ENCODE measurements around the gene PDZRN3.
"Not testable (repeated sequence)": the region's sequence is repeated elsewhere in the genome, so short reads cannot be mapped to it uniquely, and the experiment has no call there.

The PDZRN3 gene

DNA sequence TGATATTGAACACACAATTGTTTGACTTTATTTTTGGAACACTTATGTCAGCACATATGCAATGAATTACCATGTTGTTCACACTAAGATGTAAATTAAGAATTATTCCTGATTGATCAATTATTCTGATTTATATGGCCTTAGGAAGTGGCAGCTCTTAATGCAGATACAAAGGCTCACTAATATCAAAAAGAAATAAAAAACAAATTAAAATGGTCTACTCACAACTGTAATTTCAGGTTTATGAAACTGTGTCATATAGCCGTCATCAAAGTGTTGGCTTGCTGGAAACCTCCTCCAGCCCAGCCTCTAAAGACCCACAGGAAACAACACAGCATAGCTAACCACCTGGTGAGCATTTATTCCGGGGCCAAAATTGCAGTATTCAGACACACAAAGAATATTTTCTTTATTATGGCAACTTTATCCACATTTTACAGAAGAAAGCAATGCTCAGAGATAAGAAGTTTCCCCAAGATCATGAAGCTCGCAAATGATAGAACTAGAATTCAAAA, 33.4 kb downstream of the PDZRN3 start:
- no peak for DNase-seq (ENCODE audit: low read depth)

DNA sequence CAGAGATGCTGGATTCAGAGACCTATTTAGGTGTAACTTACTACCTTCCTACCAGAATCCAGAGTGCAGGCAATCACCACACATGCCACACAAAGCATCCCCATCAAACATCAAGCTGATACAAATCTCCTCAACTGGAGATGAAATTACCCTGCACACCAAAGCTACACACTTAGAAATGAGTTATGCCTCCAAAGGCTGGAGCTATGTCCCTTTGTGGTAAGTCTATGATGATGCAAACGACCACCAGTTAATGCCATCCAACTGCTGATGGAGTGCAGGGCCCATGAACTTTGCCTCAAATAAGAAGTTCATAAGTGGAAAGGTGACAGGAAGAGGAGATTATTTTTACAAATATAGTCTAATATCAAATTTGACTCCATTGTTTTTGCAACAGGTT, 38.1 kb downstream of the PDZRN3 start:
- DNase-seq (ENCODE audit: low read depth), result no peak

DNA sequence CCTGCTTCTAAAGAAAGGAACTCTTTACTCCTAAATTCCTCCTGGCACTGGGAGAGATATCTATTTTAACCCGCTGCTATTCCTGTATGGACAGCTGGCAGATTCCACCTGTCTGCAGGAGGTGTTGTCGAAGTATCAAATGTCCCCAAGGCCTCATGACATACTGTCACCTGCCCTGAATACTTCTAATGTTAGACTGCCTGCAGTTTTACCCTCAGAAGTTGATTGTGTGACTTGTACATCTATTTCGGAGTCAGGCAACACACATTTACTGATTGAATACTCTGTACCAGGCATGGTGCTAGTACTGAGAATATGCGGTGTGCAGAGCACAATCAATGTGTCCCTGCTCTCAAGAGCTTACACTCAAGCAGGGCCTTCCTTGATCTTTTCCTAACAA, 38.6 kb downstream of the PDZRN3 start:
- no peak for DNase-seq (ENCODE audit: low read depth)

DNA sequence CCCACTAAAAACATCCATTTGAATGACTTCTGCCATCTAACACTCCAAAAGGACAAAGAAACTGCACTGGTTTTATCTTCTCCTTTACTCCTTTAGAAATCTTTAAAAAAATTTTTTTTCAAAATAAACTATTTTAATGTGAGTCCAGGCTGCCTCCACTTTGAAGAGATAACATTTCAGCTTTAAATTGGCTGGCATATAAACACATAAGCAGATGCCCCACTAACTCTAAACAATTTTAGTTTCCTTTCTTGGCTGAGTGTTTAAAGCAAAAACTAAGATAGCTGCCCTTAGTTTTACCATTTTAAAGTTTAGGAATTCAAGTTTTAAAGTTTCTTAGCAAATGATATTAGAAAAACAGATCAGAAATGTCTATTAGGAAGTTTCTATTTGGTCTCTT, 39.9 kb downstream of the PDZRN3 start:
- no peak for DNase-seq (ENCODE audit: low read depth)

DNA sequence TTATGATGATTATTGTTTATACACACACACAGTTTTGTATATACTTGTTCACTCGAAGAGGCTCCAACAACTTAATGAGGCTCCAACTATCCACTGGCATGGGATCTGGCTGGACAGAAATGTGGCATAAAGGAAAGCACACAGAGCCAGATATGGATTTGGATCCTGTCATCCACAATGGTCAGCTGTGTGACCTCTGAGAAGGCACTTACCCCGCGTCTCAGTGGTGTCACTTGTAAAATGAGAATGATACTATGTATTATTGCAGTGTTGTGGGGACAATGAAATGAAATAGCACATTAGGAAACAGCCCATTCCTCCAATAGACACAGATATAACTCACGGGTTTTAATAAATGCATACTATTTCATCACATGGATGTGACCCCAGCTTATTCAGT, 42.2 kb downstream of the PDZRN3 start:
- DNase-seq (ENCODE audit: low read depth), result no peak

DNA sequence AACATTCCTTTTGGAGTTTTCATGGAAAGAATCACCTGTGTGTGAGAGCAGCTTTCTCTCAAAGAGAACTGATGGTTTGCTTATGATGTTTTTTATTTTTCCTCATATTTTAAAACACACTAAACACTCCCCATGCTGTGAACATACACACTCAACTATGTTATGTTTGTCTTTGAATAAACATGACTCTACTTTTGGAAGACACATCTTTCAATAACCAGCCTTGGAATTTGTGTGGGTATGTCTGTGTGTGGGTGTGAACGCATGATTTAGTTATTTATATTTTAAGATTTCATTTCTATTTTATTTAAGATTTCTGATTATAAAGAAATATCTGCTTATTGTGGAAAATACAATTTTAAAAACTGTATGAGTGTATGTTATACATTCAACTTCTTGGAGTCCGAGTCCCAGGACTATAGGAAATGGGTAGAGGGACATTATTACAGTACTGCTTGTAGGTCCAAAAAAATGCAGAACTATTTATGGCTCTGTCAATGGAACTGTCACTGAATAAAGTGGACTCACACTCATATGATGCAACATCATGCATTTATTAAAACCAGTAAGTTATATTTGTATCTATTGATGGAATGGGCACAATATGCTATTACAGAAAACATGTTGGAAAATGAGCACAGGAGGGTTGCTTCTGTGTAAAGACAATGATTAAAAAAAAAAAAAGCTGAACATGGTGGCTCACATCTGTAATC, 43.5 kb downstream of the PDZRN3 start:
- no peak for DNase-seq (ENCODE audit: low read depth)

DNA sequence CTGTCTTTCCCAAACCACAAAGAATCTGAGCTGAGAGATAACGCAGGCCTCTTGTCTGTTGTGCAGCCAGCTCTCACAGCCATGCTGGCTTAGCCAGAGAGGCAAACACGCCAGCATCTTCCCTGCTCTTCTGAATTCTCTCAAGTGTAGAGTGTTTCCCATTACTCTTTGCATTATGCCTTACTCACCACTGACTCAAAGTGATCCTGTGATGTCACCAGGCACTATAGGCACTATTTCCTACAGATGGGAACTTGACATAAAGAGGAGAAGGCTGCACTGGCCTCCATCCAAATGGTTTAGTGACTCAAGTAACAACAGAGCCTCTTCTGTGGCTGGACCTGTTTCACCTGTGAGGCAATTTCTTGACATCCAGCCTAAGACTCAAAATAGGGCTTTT, 44.4 kb downstream of the PDZRN3 start:
- no peak for DNase-seq (ENCODE audit: low read depth)

DNA sequence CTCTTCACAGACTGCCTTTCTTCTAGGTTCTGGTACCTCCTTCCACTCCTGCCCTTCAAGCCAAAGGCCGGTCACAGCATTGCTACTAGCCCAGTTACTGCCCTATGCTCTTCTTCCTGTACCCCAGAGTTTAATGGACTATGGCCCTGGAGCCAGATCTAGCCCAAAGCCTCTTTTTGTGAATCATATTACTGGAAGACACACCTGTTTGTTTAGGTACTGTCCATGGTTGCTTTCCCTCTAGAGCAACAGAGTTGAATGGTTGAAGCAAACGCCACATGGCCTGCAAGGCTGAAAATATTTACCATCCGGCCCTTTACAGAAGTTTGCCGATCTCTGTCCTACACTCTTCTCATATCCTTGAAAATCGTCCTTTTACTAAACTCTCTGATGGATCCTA, 47.0 kb downstream of the PDZRN3 start:
- DNase-seq (ENCODE audit: low read depth), result no peak

DNA sequence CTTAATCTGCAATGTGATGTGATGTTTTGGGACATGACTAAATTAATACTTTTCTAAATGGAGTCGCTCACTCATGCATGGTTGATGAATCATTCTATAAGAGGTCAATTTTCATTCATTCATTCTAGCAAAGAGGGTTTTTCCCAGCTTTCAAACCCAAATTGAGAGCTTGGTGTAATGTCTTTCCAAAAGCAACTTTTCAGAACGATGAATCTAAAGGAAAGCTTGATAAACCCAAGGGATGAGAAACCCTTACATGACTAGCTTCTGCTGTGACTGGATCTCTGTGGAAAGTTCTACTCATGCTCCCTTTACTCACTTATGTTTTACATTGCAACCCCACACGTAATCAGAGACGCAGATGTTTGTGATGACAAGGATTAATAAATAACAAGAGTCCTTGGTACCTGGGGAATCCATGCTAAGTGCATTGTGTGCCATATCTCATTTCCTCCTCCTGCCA, 47.7 kb downstream of the PDZRN3 start:
- DNase-seq (ENCODE audit: low read depth), result no peak

DNA sequence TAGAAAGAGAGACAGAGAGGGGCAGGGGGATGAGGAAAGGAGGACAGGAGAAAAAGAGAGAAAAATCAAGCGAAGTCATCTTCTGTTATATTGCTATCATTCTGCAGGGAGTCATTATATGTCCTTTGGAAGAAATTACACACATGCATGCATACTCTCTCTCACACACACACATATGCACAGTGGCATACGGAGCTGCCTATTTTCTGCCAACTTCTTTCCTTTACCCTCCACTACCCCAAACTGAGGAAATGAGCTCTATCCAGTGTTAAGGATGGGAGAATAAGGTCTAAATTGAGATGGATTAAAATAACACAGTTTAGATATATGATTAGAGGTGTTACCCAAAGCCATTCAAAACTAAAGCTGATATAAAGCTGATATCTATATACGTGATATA, 48.8 kb downstream of the PDZRN3 start:
- DNase-seq (ENCODE audit: low read depth), result no peak

DNA sequence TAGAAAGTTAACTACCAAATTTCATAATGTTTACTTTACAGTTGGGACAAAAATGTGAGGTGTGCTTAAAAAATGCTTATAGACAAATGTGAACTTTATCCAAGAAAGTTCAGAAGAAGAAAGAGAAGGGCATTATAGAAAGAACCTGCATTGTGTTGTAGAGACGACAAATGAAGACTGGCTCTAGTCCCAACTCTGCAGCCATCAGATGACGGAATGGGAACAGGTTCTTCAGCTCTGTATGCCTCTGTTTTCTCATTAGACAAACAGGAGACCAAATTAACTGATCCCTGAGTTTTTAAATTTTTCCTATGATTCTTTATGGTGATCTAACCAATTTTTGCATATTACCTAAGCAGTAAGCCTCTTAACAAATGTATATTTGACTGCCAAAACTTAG, 49.2 kb downstream of the PDZRN3 start:
- no peak for DNase-seq (ENCODE audit: low read depth)

DNA sequence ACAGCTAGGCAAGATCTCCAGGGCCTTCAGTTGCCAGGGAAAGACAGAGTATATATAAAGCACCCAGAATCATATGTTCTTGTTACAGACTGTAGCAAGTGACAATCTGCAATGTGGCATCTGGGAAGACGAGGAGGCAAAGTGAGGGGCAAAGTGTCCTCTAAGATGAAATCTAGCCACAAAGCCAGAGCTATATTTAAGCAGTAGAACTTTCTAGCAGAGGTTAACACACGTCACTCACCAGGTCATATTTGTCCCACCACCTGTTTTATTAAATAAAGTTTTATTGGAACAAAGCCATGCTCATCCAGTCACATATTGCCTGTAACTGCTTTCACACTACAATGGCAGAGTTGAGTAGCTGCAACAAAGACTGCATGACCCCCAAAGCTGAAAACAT, 51.5 kb downstream of the PDZRN3 start:
- no peak for DNase-seq (ENCODE audit: low read depth)

DNA sequence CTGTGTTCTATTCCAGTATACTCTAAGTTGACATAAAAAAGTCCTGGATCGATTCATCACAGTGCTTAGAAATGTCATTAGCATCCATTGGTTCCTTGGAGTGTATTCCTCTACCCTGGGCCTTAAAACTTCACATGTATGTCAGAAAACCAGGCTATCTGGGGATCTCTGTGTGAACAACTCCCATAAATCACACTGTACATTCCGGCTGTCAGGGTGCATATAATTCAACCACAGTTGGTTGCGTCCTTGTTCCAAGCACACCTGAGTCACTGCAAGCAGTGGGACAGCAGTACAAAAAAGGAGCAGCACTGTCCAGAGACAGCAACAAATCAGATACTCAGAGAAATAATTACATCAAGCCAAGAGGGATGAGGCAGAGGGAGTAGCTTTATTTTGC, 52.4 kb downstream of the PDZRN3 start:
- DNase-seq (ENCODE audit: low read depth), result no peak

DNA sequence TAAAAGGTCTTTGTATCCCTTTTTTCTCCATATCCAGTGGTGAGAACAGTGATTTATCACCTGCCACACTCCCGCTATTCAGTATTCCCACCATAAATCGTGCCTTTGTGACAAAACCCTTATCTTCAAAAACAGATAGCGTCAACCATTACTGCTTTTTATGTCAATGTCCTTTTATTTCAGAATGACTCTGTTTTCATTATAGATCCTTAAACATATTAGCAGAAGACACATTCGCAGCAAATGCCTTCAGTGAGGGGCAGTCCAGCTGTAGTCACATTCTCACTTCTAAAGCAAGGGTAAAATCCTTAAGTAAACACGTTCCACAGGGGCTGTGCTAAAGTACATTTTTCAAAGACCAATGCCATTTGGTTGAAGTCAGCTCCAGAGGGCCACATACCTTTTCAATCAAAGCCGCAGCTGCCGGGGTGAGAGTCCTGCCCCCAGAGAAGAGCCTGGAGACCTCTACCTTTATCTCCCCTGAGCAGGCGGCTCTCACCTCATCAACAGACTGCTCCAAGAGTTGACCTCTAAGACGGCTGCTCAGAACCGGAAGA, 53.4 kb downstream of the PDZRN3 start:
- no peak for DNase-seq (ENCODE audit: low read depth)

DNA sequence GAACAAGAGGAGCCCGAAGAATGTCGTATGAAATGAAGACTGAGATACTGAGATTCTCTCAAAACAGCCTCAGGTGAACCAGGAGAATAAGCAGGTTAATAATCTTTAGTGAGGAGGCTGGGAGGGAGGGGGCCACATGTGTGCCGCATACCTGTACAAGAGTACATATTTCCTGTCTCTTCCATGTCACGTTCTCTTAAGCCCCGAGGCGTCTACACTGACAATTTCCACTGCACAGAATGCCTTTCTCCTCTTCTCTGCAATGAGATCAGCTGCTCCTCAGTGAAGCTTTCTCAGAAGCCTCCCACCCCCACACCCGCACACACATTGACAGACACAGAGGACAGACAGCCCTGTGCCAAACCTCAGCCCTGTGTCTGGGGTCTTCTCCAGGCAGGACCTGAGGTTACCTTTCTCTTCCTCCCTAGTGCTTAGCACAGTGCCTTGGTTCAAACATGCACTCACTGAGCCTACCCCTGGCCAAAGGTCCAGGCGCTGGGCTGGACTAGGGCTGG, 55.4 kb downstream of the PDZRN3 start:
- DNase-seq (ENCODE audit: low read depth), result no peak

DNA sequence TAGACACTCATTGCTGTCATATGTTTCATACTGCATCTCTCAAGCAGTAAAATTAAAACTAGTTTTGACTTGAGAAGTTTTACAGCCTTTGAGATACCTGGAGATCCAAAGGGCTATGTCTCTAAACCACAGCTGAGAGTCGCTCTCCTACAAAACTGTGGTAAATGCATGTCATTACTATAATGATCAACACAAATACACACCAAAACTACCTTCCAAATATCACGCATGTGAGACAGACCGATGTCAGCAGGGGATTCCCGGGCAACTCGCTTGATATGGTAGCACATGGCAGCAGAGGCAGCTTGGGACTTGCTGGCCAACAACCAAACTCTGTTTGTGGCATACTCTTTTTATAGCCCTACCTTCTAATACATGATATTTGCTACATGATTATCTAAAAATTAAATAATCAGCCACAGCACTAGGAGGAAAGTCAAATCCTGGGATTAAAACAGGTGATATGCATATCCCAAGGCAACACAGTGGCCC, 56.3 kb downstream of the PDZRN3 start:
- no peak for DNase-seq (ENCODE audit: low read depth)

DNA sequence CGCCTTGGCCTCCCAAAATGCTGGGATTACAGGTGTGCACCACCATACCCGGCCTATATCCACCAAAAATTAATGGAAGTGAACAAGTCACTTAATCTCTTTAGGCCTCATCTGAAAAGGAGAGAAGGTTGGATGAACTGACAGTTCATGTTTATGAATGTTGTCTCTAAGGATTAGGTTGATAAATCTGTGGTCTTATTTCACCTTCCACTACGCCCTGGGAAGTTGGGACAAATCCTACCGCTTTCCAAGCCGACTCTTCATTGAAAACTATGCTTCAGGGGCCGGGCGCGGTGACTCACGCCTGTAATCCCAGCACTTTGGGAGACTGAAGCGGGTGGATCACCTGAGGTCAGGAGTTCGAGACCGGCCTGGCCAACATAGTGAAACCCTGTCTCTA, 59.4 kb downstream of the PDZRN3 start:
- not testable (repeated sequence) for DNase-seq (ENCODE audit: low read depth)

DNA sequence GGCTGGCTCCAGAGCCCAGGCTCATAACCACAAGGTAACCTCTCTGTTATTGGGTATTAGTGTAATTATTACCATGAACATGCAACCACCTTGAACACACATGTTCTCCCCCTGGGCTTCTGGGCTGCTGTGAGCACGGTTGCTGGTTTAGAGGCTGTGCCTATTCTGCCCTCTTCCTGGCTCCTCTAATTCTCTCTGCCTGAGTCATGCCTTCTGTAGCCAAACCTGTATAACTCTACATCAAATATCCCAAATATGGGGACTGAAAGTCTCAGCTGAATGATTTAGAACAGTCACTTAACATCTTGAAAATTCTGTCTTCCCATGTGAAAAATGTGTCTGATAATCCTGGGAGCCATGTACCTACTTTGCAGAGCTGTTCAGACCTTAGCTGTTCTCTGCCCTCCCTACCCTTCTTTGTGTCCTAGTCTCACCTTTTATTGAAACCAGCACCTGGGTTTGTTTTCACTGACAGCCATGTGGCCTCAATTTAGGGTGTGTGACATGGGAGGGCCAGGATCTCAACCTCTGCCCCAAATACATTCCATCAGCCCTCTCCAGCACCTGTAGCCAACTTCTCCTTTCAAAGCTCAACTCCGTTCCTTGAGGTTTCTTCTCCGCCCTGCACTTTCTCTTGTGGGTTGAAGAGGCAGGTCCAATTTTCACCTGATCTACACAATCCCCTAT, 60.7 kb downstream of the PDZRN3 start:
- DNase-seq (ENCODE audit: low read depth), result no peak

DNA sequence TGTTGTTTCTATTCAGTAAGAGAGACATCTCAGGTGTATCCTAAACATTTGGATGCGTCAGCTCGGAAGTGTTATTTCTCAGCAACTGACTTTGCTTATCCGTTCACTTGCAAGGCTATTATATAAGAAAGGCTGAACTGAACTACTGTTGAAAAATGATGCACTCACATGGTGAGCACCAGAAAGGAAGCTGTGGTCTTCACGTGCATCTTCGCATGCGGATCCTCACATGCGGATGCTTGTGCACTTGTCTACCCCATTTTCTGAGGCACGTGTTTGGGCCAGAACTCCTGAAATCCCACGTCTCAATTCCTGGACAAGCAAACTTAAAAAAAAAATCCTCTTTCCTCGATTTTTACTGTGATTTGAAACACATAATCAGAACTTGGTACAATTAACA, 63.2 kb downstream of the PDZRN3 start:
- DNase-seq (ENCODE audit: low read depth), result no peak

DNA sequence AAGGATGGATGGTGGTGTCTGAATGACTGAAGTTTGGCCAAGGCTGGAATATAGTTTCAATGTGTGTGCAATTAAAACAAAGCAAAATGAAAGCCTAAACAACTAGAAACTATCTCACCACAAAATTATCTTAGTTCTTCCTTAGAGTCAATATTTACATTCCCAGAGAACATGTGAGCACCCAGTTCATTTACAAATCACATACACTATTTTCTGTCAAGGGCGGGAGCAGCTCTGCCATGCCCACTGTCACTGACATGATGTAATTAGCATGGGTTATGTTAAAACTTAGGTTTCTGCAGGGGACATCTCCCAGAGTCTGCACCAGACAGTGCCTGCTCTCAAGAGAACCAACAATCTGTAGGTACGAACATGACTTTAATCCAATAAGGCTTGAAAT, 65.0 kb downstream of the PDZRN3 start:
- DNase-seq (ENCODE audit: low read depth), result no peak

DNA sequence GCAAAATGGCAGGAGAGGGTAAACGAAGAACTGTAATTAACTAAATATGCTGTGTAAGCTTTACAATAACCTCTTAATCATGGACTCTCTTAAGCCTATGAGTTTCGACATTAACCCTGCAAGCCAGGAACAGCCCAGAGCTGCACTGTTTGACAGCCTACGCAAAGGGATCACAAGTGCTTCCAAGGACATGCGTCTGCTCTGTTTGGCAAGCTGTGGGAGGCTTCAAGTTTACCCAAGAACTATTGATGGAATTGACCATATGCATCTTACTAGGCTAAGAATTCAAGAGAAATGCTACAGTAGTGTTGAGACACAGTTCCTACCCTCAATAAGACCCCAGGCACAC, 66.0 kb downstream of the PDZRN3 start:
- DNase-seq (ENCODE audit: low read depth), result no peak

DNA sequence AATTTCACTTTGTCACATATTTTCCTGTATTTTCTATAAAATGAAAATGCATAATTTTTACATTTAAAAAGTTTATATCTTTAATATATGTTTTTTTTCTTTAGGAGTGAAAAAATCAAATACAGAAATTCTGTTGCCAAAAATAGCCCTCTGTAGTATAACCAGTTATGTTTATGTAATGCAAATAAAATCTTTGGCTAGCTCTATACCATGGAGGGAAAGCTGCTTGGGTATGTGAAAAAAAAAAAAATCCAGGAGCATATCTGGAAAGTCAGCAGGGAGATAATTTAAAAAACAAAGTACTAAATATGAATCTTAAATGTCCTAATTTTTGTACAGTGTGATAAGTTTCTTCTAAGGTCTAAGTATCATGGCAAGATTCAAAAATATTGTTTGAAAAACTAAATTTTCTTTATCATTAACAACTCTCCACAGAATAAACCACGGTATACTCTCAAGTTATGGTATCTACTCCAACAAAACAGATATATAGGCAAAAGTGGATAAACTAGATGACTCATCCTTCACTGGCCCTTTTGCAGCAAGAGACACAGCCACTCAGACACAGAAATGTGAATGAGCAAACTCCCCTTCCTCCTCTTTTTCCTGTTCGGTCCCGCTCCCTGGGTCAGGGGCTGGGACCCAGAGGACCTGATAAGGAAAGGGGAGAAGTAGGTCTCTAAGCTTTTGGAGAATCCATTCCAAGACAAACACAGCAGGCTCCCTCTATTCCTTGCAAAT, 66.6 kb downstream of the PDZRN3 start:
- no peak for DNase-seq (ENCODE audit: low read depth)
